Cardiac muscle cell (in vitro differentiated cells and primary cell): ENCODE measurements around the gene GSK3A. TPM values are rescaled to one million over a fixed set of nuclear protein-coding genes. Genes with fewer than 3 reads are reported as not detected.

ENCODE experiments used
- DNase-seq, 2 donors: peaks; one replicate each; pipeline versions ENCODE4 v3.0.0 to v3.0.0-alpha.2; 2010 to 2017; ENCODE audit warnings: low read depth in 1 of 2, low spot score in 1 of 2
- H3K27ac ChIP-seq: fragments of 200-600 bp; sonication (generic); 2 replicates; pipeline ENCODE4 v1.5.1; 2016
- H3K27me3 ChIP-seq: fragments of 200-600 bp; sonication (generic); 2 replicates; pipeline ENCODE4 v1.6.0; 2016; ENCODE audit warnings: control low read depth
- H3K36me3 ChIP-seq: fragments of 200-600 bp; sonication (generic); 2 replicates; pipeline ENCODE4 v1.5.1; 2016; ENCODE audit warnings: control low read depth
- H3K4me1 ChIP-seq: fragments of 200-600 bp; sonication (generic); 2 replicates; pipeline ENCODE4 v1.8.1; 2017; ENCODE audit warnings: low read depth, mild to moderate bottlenecking, mixed run types
- H3K4me3 ChIP-seq: fragments of 200-600 bp; sonication (generic); 2 replicates; pipeline ENCODE4 v1.5.1; 2016; ENCODE audit warnings: mild to moderate bottlenecking
- H3K9me3 ChIP-seq: fragments of 200-600 bp; sonication (generic); 2 replicates; pipeline ENCODE4 v1.5.1; 2017; ENCODE audit warnings: low read depth, mild to moderate bottlenecking, control low read depth
- CTCF ChIP-seq: IDR thresholded peaks from 2 replicates; pipeline ENCODE4 v1.5.1; 2012; ENCODE audit warnings: low read depth, mild to moderate bottlenecking, low read length
- polyA plus RNA-seq: library from polyadenylated mRNA; unstranded; fragments of >200 nt; fragmentation: Nextera tagmentation; extraction: Ambion mirVana; gene quantifications from 2 replicates; pipeline ENCODE4 v1.2.1, GENCODE V29; 2016
- total RNA-seq: library from RNA; depleted of rRNA; stranded (reverse); fragments of >200 nt; gene quantifications from 2 replicates; pipeline ENCODE4 v1.2.3, GENCODE V29; 2016

The GSK3A gene
- total and polyA plus RNA-seq, 2 experiments from 2014 or later: 28.0 to 40.2 TPM

- Histone ChIP-seq H3K4me1 (no peaks in the 10 kb centered on the region), H3K4me3 (no peak overlapping the region), H3K9me3 (no peaks in the 10 kb centered on the region), H3K36me3 (peaks cover 37% of the 10 kb centered on the region), H3K27me3 (no peaks in the 10 kb centered on the region), H3K27ac (no peak overlapping the region)
- TF ChIP-seq CTCF: no peak
- DNase-seq: no peak
Measured at GRCh38 chr19:42201489-42202289, 40.7 kb downstream of the GSK3A start.

GRCh38 chr19:42200116-42200715, 42.2 kb downstream of the GSK3A start:
- no peak overlapping the region for H3K4me3 ChIP-seq
- no peak overlapping the region for H3K27ac ChIP-seq
- H3K9me3 ChIP-seq: no peaks in the 10 kb centered on the region
- no peaks in the 10 kb centered on the region for H3K4me1 ChIP-seq
- no peak for TF ChIP-seq CTCF
- no peak for DNase-seq
- peaks cover 29% of the 10 kb centered on the region for H3K36me3 ChIP-seq
- no peaks in the 10 kb centered on the region for H3K27me3 ChIP-seq

- Histone ChIP-seq H3K9me3 (no peaks in the 10 kb centered on the region), H3K4me1 (no peaks in the 10 kb centered on the region), H3K27me3 (no peaks in the 10 kb centered on the region), H3K4me3 (no peak overlapping the region), H3K27ac (no peak overlapping the region), H3K36me3 (peaks cover 26% of the 10 kb centered on the region)
- no peak for DNase-seq
- TF ChIP-seq CTCF: no peak
Measured at GRCh38 chr19:42199440-42200115, 42.8 kb downstream of the GSK3A start.

- no peaks in the 10 kb centered on the region for H3K9me3 ChIP-seq
- H3K36me3 ChIP-seq: peaks cover 23% of the 10 kb centered on the region
- no peaks in the 10 kb centered on the region for H3K4me1 ChIP-seq
- H3K27ac ChIP-seq: no peak overlapping the region
- no peak for TF ChIP-seq CTCF
- no peak overlapping the region for H3K4me3 ChIP-seq
- DNase-seq: no peak
- H3K27me3 ChIP-seq: no peaks in the 10 kb centered on the region
Measured at GRCh38 chr19:42198676-42199439, 43.5 kb downstream of the GSK3A start.

- Histone ChIP-seq H3K27ac (no peak overlapping the region), H3K4me3 (no peak overlapping the region), H3K27me3 (no peaks in the 10 kb centered on the region), H3K4me1 (no peaks in the 10 kb centered on the region), H3K9me3 (no peaks in the 10 kb centered on the region), H3K36me3 (peaks cover 18% of the 10 kb centered on the region)
- no peak for DNase-seq
- no peak for TF ChIP-seq CTCF
Measured at GRCh38 chr19:42197375-42197817, 45.0 kb downstream of the GSK3A start.
